ENCODE measurements around the gene PTS.

Gene PTS

DNA sequence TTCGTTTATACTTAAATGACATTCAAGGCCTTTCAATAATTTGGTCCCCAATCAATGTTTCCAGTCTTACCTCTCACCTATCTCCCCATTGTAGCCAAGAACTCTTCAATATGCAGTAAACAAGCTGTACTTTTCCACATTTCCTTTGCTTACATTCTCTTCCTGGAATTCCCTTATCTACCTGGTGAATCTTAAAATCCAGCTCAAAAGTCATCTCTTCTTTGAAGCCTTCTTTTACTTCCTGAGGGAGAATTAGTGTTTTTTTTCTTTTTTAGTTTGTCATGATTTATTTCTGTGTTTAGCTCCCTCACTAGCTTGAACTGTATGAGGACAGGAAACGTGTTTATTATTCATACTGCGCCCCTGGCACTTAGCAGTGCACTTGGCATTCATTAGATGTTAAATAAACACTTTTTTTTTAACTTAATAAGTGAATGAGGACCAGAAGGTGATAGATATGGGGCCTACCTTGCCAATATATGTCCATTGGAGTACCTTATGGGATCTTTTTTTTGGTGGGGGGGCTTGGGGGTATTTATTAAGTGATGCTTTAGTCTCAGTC is 4.9 kb upstream of the PTS start:
- H3K36me3 ChIP-seq (ENCODE audit: insufficient read depth, insufficient read length, low read length): no peaks in the 10 kb centered on the region
- H3K9me3 ChIP-seq (ENCODE audit: insufficient read depth, low read length): no peaks in the 10 kb centered on the region
- H3K9ac ChIP-seq (ENCODE audit: insufficient read length, low read depth): no peak overlapping the region
- no peak for DNase-seq (ENCODE audit: low read depth, low spot score)
- H3K4me1 ChIP-seq (ENCODE audit: insufficient read depth, insufficient read length): no peaks in the 10 kb centered on the region
- no peak for TF ChIP-seq ZNF274 (IDR thresholded peaks at IDR 0.05; ENCODE audit: low read depth, low read length)
- no peak for TF ChIP-seq SUZ12 (IDR thresholded peaks at IDR 0.05; ENCODE audit: extremely low read depth, insufficient read depth, insufficient read length)
- no peak for TF ChIP-seq YY1 (IDR thresholded peaks at IDR 0.05; ENCODE audit: insufficient read depth, insufficient read length)
- H3K27me3 ChIP-seq (ENCODE audit: insufficient read depth, insufficient read length): no peaks in the 10 kb centered on the region
- H3K4me3 ChIP-seq (ENCODE audit: insufficient read length, low read depth): no peak overlapping the region

DNA sequence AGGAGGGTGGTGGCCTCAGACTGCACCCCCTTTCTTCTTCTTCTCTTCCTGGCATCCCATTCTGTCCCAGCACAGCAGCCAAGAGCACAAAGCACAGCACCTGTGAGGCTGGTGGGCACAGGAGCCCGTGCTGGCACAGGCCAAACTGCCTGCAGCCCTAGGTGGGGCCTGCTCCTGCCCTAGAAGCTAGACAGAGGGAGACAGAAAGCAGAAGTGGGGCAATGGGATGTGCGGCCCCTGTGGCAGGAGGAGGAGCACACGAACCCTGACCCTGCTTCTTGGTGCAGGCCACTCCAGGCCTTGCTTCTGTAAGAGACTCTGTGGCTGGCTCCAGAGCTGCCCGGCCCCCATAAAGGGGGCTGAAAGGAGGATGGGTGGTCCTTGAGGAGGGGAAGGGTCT is 3.9 kb upstream of the PTS start:
- TF ChIP-seq YY1 (IDR thresholded peaks at IDR 0.05; ENCODE audit: insufficient read depth, insufficient read length) (no peak), SUZ12 (IDR thresholded peaks at IDR 0.05; ENCODE audit: extremely low read depth, insufficient read depth, insufficient read length) (no peak), ZNF274 (IDR thresholded peaks at IDR 0.05; ENCODE audit: low read depth, low read length) (no peak)
- Histone ChIP-seq H3K27me3 (ENCODE audit: insufficient read depth, insufficient read length) (no peaks in the 10 kb centered on the region), H3K36me3 (ENCODE audit: insufficient read depth, insufficient read length, low read length) (no peaks in the 10 kb centered on the region), H3K9ac (ENCODE audit: insufficient read length, low read depth) (no peak overlapping the region), H3K4me3 (ENCODE audit: insufficient read length, low read depth) (no peak overlapping the region), H3K9me3 (ENCODE audit: insufficient read depth, low read length) (no peaks in the 10 kb centered on the region), H3K4me1 (ENCODE audit: insufficient read depth, insufficient read length) (no peaks in the 10 kb centered on the region)
- no peak for DNase-seq (ENCODE audit: low read depth, low spot score)

- peaks cover 3% of the 10 kb centered on the region for H3K36me3 ChIP-seq (ENCODE audit: insufficient read depth, insufficient read length, low read length)
- TF ChIP-seq YY1 (IDR thresholded peaks at IDR 0.05; ENCODE audit: insufficient read depth, insufficient read length) (no peak), SUZ12 (IDR thresholded peaks at IDR 0.05; ENCODE audit: extremely low read depth, insufficient read depth, insufficient read length) (no peak), ZNF274 (IDR thresholded peaks at IDR 0.05; ENCODE audit: low read depth, low read length) (no peak)
- no peaks in the 10 kb centered on the region for H3K27me3 ChIP-seq (ENCODE audit: insufficient read depth, insufficient read length)
- H3K9me3 ChIP-seq (ENCODE audit: insufficient read depth, low read length): no peaks in the 10 kb centered on the region
- DNase-seq (ENCODE audit: low read depth, low spot score): no peak
- no peak overlapping the region for H3K4me3 ChIP-seq (ENCODE audit: insufficient read length, low read depth)
- no peak overlapping the region for H3K9ac ChIP-seq (ENCODE audit: insufficient read length, low read depth)
- no peaks in the 10 kb centered on the region for H3K4me1 ChIP-seq (ENCODE audit: insufficient read depth, insufficient read length)
Measured at GRCh38 chr11:112223121-112223520, 3.1 kb upstream of the PTS start.

GRCh38 chr11:112223754-112224532 is 2.3 kb upstream of the PTS start:
- Histone ChIP-seq H3K4me1 (ENCODE audit: insufficient read depth, insufficient read length) (no peaks in the 10 kb centered on the region), H3K4me3 (ENCODE audit: insufficient read length, low read depth) (no peak overlapping the region), H3K36me3 (ENCODE audit: insufficient read depth, insufficient read length, low read length) (peaks cover 9% of the 10 kb centered on the region), H3K9ac (ENCODE audit: insufficient read length, low read depth) (no peak overlapping the region), H3K27me3 (ENCODE audit: insufficient read depth, insufficient read length) (no peaks in the 10 kb centered on the region), H3K9me3 (ENCODE audit: insufficient read depth, low read length) (no peaks in the 10 kb centered on the region)
- TF ChIP-seq SUZ12 (IDR thresholded peaks at IDR 0.05; ENCODE audit: extremely low read depth, insufficient read depth, insufficient read length) (no peak), ZNF274 (IDR thresholded peaks at IDR 0.05; ENCODE audit: low read depth, low read length) (no peak), YY1 (IDR thresholded peaks at IDR 0.05; ENCODE audit: insufficient read depth, insufficient read length) (no peak)
- DNase-seq (ENCODE audit: low read depth, low spot score): no peak

DNA sequence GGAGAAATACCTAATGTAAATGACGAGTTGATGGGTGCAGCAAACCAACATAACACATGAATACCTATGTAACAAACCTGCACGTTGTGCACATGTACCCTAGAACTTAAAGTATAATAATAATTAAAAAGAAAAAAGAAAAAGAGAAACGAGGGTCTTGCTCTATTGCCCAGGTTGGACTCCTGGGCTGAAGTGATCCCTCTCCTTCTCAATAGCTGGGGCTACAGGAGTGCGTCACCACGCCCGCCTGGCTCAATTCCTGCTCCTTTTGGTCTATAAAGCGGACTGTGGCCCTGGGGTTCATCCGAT is 521 bp upstream of the PTS start:
- Histone ChIP-seq H3K36me3 (ENCODE audit: insufficient read depth, insufficient read length, low read length) (peaks cover 26% of the 10 kb centered on the region), H3K4me3 (ENCODE audit: insufficient read length, low read depth) (peak overlapping the region; percentile 86), H3K27me3 (ENCODE audit: insufficient read depth, insufficient read length) (no peaks in the 10 kb centered on the region), H3K9me3 (ENCODE audit: insufficient read depth, low read length) (no peaks in the 10 kb centered on the region), H3K4me1 (ENCODE audit: insufficient read depth, insufficient read length) (no peaks in the 10 kb centered on the region), H3K9ac (ENCODE audit: insufficient read length, low read depth) (peak overlapping the region; percentile 93)
- TF ChIP-seq YY1 (IDR thresholded peaks at IDR 0.05; ENCODE audit: insufficient read depth, insufficient read length): no peak
- no peak for TF ChIP-seq ZNF274 (IDR thresholded peaks at IDR 0.05; ENCODE audit: low read depth, low read length)
- TF ChIP-seq SUZ12 (IDR thresholded peaks at IDR 0.05; ENCODE audit: extremely low read depth, insufficient read depth, insufficient read length): no peak
- DNase-seq (ENCODE audit: low read depth, low spot score): no peak

DNA sequence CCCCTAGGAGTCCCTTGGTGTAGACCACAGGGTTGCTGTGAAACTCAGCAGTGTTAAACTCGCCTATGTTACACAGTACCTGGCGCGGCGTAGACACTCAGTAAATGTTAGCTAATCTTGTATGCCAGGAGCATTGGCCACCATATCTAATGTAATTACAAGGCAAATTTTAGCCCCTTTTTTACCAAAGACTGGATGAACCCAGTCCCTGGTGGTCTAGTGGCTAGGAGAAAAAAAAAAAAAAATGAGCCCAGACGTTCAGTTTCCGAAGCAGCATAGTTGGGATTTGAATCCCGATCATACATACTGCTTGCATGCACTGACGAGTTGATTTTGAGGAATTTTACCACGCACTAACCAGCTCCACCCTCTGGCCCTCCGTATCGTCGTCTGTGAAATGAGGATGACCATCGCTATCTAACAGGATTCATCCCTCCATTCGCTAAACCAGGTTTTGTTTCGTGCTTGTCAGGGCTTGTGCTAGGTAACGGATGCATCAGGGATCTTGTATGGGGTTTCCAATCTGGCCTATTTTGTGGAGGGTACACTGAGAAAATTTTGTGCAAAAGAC is 688 bp downstream of the PTS start:
- Histone ChIP-seq H3K4me1 (ENCODE audit: insufficient read depth, insufficient read length) (no peaks in the 10 kb centered on the region), H3K36me3 (ENCODE audit: insufficient read depth, insufficient read length, low read length) (peaks cover 31% of the 10 kb centered on the region), H3K27me3 (ENCODE audit: insufficient read depth, insufficient read length) (no peaks in the 10 kb centered on the region), H3K9me3 (ENCODE audit: insufficient read depth, low read length) (no peaks in the 10 kb centered on the region), H3K9ac (ENCODE audit: insufficient read length, low read depth) (peak overlapping the region; percentile 93), H3K4me3 (ENCODE audit: insufficient read length, low read depth) (peak overlapping the region; percentile 86)
- no peak for TF ChIP-seq YY1 (IDR thresholded peaks at IDR 0.05; ENCODE audit: insufficient read depth, insufficient read length)
- TF ChIP-seq ZNF274 (IDR thresholded peaks at IDR 0.05; ENCODE audit: low read depth, low read length): no peak
- TF ChIP-seq SUZ12 (IDR thresholded peaks at IDR 0.05; ENCODE audit: extremely low read depth, insufficient read depth, insufficient read length): no peak
- DNase-seq (ENCODE audit: low read depth, low spot score): no peak

- peak overlapping the region; percentile 93 for H3K9ac ChIP-seq (ENCODE audit: insufficient read length, low read depth)
- peak overlapping the region; percentile 86 for H3K4me3 ChIP-seq (ENCODE audit: insufficient read length, low read depth)
- no peaks in the 10 kb centered on the region for H3K9me3 ChIP-seq (ENCODE audit: insufficient read depth, low read length)
- H3K36me3 ChIP-seq (ENCODE audit: insufficient read depth, insufficient read length, low read length): peaks cover 37% of the 10 kb centered on the region
- H3K4me1 ChIP-seq (ENCODE audit: insufficient read depth, insufficient read length): no peaks in the 10 kb centered on the region
- no peaks in the 10 kb centered on the region for H3K27me3 ChIP-seq (ENCODE audit: insufficient read depth, insufficient read length)
- TF ChIP-seq YY1 (IDR thresholded peaks at IDR 0.05; ENCODE audit: insufficient read depth, insufficient read length) (no peak), ZNF274 (IDR thresholded peaks at IDR 0.05; ENCODE audit: low read depth, low read length) (no peak), SUZ12 (IDR thresholded peaks at IDR 0.05; ENCODE audit: extremely low read depth, insufficient read depth, insufficient read length) (no peak)
- no peak for DNase-seq (ENCODE audit: low read depth, low spot score)
Measured at GRCh38 chr11:112227471-112227870, 1.2 kb downstream of the PTS start.
